GM19240 (cell line): ENCODE data around the gene OLFML2A.

ENCODE experiments used
- DNase-seq: peaks from one replicate; pipeline ENCODE4 v3.0.0; 2011; ENCODE audit warnings: low spot score; ENCODE audit not compliant: insufficient read length

The OLFML2A gene

GRCh38 chr9:124778575-124779367, 1.8 kb downstream of the OLFML2A start:
- DNase-seq, result no peak

DNA sequence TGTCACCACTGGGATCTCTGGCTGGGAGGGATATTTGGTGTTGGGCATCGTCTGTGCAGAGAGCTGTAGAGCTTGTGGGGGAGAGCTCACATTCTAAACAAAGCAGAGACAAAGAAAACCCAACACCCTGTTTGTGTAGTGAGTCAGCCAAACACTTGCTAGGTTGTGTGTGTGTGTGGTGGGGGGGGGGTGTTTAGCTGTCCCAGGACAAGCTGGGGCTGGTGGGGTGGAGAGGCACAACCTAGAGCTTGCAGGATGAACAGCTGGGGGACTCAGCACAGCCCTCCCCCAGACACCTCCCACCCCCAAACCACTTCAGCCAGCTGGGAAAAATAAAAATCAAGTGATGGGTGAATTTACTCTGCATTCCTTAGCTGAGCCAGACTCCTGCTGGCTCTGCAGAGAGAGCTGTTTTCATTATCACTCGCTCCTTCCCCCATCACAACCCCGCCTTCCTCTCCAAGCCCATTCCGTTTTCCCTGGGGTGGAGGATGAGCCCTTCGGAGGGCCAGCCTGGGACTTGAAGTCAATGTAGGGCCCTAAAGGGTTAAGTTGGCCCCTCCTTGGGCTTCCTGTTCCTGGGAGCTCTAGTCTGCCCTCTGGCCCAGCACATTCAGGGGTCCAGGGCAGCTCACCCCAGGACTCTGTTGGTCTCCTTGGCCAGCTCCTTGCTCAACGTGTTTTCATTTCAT, 2.6 kb downstream of the OLFML2A start:
- no peak for DNase-seq

DNA sequence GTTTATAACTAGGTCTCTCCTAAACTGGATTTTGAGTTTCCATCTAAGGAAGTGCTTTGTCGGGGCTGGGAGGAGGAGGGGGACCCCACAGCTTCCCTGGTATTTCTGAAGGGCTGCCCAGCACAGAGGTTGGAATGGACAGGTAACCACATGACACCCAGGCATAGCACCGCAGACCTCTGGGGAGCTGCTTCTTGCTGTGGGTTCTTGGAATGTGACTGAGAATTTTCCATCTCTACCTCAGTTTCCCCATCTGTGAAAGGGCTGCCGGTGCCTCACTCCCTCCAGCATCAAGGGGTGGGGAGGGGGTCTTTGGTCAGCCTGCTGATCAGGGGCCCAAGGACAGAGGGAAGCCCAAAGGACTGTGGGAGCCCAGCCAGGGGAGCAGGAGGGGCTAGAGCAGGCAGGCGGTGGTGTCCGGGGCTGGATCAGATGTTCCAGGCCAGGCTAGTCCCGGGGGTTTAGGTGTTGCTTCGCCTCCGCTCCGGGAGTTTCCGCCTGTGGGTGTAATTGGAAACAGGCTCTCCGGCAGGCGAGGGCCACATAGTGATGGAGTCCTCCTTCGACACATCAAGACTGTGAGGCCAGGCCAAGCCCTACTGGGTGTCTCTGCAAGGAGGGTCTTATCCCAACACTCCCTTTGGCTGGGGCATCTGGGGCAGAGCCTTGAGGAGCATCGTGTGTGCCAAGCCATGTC, 3.3 kb downstream of the OLFML2A start:
- DNase-seq, result no peak

DNA sequence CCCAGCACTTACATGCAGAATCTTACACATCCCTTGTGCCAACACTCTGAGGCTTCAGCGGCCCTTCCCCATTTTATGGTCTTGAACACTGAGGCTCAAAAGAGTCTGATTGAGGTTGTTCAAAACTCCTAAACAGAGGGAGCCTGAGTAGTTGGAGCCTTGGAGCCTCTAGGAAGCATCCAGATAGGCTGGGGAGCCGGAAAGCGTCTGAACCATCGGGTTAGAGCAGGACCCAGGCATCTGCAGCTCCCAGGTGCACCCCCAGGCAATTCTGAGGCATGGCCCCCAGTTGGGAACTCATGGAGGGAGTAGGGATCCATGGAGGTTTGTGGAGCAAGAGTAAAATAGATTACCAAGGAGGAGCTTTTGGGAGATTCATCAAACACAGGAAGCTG, 3.8 kb downstream of the OLFML2A start:
- no peak for DNase-seq

- DNase-seq, result no peak
These were observed 5.2 kb downstream of the OLFML2A start for GRCh38 chr9:124781967-124782660.

DNA sequence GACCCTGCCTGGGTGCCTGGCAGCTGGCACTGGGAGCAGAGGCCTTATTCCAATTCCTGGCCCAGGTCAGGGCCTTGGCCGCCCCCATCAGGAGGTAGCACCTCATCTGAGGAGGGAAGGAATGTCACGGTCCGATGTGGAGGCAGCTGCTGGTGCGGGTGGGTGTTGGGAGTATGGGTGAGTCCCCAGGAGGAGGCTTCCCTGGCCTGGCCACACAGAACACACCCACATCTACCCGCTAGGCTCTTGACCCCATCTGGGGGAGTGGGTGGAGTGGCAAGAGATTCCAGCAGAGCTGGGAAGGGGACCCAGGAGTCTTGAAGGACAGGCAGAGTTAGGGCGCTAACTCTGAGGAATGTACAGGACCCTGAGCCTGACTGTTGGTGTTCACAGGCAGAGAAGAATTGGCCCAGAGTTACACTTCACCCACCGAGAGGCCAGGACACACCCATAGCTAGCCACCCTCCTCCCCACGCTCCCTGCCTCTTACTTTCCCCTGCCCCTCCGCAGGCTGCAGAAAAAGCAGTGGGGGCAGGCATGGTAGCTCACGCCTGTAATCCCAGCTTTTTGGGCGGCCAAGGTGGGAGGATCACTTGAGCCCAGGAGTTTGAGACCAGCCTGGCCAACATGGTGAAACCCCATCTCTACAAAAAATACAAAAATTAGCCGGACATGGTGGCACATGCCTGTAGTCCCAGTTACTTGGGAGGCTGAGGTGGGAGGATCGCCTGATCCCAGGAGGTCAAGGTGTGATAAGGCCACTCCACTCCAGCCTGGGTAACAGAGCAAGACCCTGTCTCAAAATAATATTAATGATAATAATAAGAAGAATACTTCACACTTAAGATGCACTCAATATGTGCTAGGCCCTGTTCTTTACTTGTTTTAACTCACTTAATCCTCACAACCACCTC, 6.0 kb downstream of the OLFML2A start:
- DNase-seq, result no peak

GRCh38 chr9:124783830-124784229, 6.9 kb downstream of the OLFML2A start:
- no peak for DNase-seq

DNA sequence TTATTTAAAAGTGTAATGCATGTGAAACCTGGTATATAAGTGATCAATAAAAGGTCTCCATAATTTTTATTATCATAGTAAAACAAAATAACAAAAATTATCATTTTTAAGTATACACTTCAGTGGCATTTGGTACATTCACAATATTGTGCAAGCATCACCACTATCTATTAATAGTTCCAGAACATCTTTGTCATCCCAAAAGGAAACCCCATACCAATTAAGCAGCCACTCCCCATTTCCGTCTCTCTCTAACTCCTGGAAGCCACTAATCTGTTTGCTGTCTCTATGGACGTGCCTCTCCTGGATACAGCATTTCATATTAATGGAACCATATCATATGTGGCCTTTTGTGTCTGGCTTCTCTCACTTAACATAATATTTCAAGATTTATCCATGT, 7.6 kb downstream of the OLFML2A start:
- no peak for DNase-seq

DNA sequence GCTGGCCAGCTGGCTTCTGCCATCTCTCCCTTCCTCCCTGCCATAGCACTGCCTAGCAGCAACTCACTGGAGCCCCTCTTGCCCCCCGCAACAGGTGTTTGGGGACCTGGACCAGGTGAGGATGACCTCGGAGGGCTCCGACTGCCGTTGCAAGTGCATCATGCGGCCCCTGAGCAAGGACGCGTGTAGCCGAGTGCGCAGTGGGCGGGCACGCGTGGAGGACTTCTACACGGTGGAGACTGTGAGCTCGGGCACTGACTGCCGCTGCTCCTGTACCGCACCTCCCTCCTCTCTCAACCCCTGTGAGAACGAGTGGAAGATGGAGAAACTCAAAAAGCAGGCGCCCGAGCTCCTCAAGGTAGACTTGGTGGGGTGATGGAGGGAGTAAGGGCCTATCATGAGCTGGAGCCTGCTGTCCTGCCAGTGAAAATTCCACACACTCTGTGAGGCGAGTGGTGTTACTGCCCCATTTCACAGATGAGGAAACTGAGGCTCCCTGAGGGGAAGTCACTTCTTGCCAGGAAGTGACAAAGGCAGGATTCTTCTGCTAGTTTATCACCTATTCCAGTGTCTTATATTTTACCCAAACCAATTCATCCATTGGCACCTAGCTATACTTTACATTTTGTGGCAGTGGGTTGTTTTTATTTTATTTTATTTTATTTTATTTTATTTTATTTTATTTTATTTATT, 10.1 kb downstream of the OLFML2A start:
- DNase-seq, result no peak

- DNase-seq, result no peak
These were observed 11.7 kb downstream of the OLFML2A start for GRCh38 chr9:124788542-124789217.

DNA sequence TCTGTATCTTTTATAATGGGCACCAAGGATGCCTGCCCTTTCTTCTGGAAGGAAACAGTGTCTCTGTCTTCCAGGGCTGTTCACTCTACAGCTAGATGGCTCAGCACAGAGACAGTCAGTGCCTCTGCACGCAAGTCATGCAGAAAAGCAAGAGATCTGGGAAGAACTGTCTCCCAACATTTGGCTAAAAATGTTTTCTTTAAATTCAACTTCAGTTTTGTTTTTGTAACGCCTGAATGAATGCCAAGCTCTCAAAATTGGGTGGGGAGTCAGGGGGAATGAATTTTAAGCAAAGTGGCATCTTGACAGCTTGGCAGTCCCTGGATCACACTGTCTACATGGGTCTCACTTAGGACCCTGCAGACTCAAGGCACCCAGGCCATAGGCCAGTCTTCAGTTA, 12.6 kb downstream of the OLFML2A start:
- no peak for DNase-seq

GRCh38 chr9:124790301-124790700, 13.4 kb downstream of the OLFML2A start:
- no peak for DNase-seq

- no peak for DNase-seq
These were observed 14.0 kb downstream of the OLFML2A start for GRCh38 chr9:124790801-124791505.

GRCh38 chr9:124792257-124793014, 15.5 kb downstream of the OLFML2A start:
- DNase-seq, result no peak

GRCh38 chr9:124793015-124793541, 16.1 kb downstream of the OLFML2A start:
- no peak for DNase-seq

- DNase-seq, result no peak
These were observed 18.1 kb downstream of the OLFML2A start for GRCh38 chr9:124794902-124795491.

DNA sequence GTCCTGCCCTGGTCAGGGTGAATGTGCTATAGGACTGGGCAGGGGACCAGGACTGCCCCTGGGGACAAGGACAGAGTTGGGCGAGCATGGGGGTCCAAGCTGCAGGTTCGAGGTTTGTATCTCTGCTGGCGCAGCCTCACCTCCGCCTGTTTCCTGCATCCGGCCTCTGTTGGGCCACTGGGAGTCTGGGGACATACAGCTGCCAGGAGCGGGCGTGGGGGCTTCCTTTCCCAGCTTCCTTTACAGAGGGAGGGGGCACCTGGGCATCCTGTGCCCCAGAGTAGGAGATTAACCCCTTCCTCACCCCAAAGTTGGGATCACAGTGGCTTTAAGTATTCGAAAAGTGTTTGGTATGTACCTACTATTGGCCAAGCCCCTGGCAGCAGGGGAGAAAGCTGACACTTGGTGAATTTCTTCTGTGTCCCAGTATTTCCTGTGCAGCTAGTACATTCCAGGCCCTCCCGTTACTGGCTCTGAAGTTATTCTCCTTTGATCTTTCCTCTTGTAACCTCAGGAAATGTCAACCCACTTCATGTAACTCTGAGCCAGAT, 19.0 kb downstream of the OLFML2A start:
- no peak for DNase-seq
